ENCODE measurements around the gene RNASEL.

- TF ChIP-seq FOXP4 (CRISPR knock-in tag; IDR thresholded peaks at IDR 0.05) = no peak
- TF ChIP-seq POLR2A (IDR thresholded peaks at IDR 0.05; ENCODE audit: insufficient read depth in 1 of 2, low read depth in 2 of 2, low read length in 2 of 2) = no peak
- TF ChIP-seq CTCF (CRISPR knock-in tag; IDR thresholded peaks at IDR 0.05) = no peak
- TF ChIP-seq ZNF891 (CRISPR knock-in tag; IDR thresholded peaks at IDR 0.05) = no peak
- TF ChIP-seq EZH2 (conservative IDR thresholded peaks at IDR 0.05; ENCODE audit: low read depth, low read length) = no peak
- TF ChIP-seq NCOR1 (IDR thresholded peaks at IDR 0.05; ENCODE audit: borderline replicate concordance, low read length) = no peak
- TF ChIP-seq NFIC (IDR thresholded peaks at IDR 0.05; ENCODE audit: low read length) = no peak
- no peak for TF ChIP-seq POLR2AphosphoS5 (IDR thresholded peaks at IDR 0.05; ENCODE audit: low read depth, low read length)
- no peak for TF ChIP-seq IKZF5 (CRISPR knock-in tag; IDR thresholded peaks at IDR 0.05)
- no peak for TF ChIP-seq ZNF143 (CRISPR knock-in tag; IDR thresholded peaks at IDR 0.05)
Observed at GRCh38 chr1:182633657-182634281, 44.7 kb upstream of the RNASEL start.
